ENCODE results near the gene KCTD11. TPM values are rescaled to one million over a fixed set of nuclear protein-coding genes. Genes with fewer than 3 reads are reported as not detected.

KCTD11 gene
- total and polyA plus RNA-seq, 2 of the 13 experiments (the other 11 are each of a cell fraction or from before 2014, with no cell fraction given): 1.6 to 2.6 TPM

GRCh38 chr17:7329374-7329996 is 22.5 kb upstream of the KCTD11 start (continued):
- TF ChIP-seq, protein P1, sequence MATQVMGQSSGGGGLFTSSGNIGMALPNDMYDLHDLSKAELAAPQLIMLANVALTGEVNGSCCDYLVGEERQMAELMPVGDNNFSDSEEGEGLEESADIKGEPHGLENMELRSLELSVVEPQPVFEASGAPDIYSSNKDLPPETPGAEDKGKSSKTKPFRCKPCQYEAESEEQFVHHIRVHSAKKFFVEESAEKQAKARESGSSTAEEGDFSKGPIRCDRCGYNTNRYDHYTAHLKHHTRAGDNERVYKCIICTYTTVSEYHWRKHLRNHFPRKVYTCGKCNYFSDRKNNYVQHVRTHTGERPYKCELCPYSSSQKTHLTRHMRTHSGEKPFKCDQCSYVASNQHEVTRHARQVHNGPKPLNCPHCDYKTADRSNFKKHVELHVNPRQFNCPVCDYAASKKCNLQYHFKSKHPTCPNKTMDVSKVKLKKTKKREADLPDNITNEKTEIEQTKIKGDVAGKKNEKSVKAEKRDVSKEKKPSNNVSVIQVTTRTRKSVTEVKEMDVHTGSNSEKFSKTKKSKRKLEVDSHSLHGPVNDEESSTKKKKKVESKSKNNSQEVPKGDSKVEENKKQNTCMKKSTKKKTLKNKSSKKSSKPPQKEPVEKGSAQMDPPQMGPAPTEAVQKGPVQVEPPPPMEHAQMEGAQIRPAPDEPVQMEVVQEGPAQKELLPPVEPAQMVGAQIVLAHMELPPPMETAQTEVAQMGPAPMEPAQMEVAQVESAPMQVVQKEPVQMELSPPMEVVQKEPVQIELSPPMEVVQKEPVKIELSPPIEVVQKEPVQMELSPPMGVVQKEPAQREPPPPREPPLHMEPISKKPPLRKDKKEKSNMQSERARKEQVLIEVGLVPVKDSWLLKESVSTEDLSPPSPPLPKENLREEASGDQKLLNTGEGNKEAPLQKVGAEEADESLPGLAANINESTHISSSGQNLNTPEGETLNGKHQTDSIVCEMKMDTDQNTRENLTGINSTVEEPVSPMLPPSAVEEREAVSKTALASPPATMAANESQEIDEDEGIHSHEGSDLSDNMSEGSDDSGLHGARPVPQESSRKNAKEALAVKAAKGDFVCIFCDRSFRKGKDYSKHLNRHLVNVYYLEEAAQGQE (IDR thresholded peaks at IDR 0.05; ENCODE audit: borderline replicate concordance in 1 of 2, low read depth in 1 of 2, low read length in 2 of 2): no peak; a peak in 1 of 4 replicates
- TF ChIP-seq, protein P2, sequence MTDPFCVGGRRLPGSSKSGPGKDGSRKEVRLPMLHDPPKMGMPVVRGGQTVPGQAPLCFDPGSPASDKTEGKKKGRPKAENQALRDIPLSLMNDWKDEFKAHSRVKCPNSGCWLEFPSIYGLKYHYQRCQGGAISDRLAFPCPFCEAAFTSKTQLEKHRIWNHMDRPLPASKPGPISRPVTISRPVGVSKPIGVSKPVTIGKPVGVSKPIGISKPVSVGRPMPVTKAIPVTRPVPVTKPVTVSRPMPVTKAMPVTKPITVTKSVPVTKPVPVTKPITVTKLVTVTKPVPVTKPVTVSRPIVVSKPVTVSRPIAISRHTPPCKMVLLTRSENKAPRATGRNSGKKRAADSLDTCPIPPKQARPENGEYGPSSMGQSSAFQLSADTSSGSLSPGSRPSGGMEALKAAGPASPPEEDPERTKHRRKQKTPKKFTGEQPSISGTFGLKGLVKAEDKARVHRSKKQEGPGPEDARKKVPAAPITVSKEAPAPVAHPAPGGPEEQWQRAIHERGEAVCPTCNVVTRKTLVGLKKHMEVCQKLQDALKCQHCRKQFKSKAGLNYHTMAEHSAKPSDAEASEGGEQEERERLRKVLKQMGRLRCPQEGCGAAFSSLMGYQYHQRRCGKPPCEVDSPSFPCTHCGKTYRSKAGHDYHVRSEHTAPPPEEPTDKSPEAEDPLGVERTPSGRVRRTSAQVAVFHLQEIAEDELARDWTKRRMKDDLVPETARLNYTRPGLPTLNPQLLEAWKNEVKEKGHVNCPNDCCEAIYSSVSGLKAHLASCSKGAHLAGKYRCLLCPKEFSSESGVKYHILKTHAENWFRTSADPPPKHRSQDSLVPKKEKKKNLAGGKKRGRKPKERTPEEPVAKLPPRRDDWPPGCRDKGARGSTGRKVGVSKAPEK (CRISPR knock-in tag; IDR thresholded peaks at IDR 0.05; ENCODE audit: borderline replicate concordance): no peak
- TF ChIP-seq RBFOX2 (IDR thresholded peaks at IDR 0.05; ENCODE audit: low read depth, low read length) (no peak; the same call in none of the 2 replicates), ZNF326 (CRISPR knock-in tag; IDR thresholded peaks at IDR 0.05; ENCODE audit: borderline replicate concordance) (no peak), TOE1 (CRISPR knock-in tag; IDR thresholded peaks at IDR 0.05) (no peak), ZFP36L2 (CRISPR knock-in tag; IDR thresholded peaks at IDR 0.05) (no peak), SOX5 (CRISPR knock-in tag; IDR thresholded peaks at IDR 0.05; ENCODE audit: borderline replicate concordance) (no peak), ZNF121 (CRISPR knock-in tag; IDR thresholded peaks at IDR 0.05) (no peak), ZMAT5 (CRISPR knock-in tag; IDR thresholded peaks at IDR 0.05; ENCODE audit: borderline replicate concordance, low read depth) (no peak), TAF1 (CRISPR knock-in tag; IDR thresholded peaks at IDR 0.05) (0 out of 2 replicates have a peak, but pooled peaks have one; percentile 31), MLX (CRISPR knock-in tag; IDR thresholded peaks at IDR 0.05) (no peak), RFXANK (CRISPR knock-in tag; IDR thresholded peaks at IDR 0.05) (no peak)
- TF ChIP-seq, protein P3, sequence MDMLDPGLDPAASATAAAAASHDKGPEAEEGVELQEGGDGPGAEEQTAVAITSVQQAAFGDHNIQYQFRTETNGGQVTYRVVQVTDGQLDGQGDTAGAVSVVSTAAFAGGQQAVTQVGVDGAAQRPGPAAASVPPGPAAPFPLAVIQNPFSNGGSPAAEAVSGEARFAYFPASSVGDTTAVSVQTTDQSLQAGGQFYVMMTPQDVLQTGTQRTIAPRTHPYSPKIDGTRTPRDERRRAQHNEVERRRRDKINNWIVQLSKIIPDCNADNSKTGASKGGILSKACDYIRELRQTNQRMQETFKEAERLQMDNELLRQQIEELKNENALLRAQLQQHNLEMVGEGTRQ (IDR thresholded peaks at IDR 0.05; ENCODE audit: low read depth, low read length): no peak
- TF ChIP-seq, protein P3 (CRISPR knock-in tag; IDR thresholded peaks at IDR 0.05; ENCODE audit: borderline replicate concordance): no peak
- TF ChIP-seq, protein P4, sequence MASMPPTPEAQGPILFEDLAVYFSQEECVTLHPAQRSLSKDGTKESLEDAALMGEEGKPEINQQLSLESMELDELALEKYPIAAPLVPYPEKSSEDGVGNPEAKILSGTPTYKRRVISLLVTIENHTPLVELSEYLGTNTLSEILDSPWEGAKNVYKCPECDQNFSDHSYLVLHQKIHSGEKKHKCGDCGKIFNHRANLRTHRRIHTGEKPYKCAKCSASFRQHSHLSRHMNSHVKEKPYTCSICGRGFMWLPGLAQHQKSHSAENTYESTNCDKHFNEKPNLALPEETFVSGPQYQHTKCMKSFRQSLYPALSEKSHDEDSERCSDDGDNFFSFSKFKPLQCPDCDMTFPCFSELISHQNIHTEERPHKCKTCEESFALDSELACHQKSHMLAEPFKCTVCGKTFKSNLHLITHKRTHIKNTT (CRISPR knock-in tag; IDR thresholded peaks at IDR 0.05): no peak
- TF ChIP-seq, protein P5, sequence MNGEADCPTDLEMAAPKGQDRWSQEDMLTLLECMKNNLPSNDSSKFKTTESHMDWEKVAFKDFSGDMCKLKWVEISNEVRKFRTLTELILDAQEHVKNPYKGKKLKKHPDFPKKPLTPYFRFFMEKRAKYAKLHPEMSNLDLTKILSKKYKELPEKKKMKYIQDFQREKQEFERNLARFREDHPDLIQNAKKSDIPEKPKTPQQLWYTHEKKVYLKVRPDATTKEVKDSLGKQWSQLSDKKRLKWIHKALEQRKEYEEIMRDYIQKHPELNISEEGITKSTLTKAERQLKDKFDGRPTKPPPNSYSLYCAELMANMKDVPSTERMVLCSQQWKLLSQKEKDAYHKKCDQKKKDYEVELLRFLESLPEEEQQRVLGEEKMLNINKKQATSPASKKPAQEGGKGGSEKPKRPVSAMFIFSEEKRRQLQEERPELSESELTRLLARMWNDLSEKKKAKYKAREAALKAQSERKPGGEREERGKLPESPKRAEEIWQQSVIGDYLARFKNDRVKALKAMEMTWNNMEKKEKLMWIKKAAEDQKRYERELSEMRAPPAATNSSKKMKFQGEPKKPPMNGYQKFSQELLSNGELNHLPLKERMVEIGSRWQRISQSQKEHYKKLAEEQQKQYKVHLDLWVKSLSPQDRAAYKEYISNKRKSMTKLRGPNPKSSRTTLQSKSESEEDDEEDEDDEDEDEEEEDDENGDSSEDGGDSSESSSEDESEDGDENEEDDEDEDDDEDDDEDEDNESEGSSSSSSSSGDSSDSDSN (CRISPR knock-in tag; IDR thresholded peaks at IDR 0.05): peak; percentile 80
